ENCODE data around the gene CLEC1A. TPM values are rescaled to one million over a fixed set of nuclear protein-coding genes. Genes with fewer than 3 reads are reported as not detected.

The CLEC1A gene
- total and polyA plus RNA-seq, 12 donors = 1.2 to 6.6 (median 2.9) TPM

DNA sequence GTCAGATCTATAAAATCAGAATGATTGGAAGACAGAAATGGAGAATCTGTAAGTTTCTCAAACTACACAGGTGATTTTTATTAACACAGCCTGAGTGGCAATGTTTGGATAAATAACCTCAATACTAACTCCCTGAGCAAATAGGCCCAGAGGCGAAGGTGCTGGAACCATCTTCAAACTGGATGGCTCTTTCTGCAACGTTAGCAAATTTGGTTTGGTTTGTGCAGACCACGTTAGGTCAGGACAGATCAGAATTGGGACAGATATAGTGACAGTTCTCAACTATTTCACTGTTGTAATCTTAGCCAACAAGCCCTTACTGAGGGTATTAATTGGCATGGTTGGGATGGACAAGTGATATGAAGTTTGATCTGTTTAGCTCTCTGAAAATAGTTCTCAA is 77.4 kb downstream of the CLEC1A start:
- intact Hi-C loops (cut with DNase I) = no loop called here
- ATAC-seq (no peak), DNase-seq (no peak)
- TF ChIP-seq, protein P1, sequence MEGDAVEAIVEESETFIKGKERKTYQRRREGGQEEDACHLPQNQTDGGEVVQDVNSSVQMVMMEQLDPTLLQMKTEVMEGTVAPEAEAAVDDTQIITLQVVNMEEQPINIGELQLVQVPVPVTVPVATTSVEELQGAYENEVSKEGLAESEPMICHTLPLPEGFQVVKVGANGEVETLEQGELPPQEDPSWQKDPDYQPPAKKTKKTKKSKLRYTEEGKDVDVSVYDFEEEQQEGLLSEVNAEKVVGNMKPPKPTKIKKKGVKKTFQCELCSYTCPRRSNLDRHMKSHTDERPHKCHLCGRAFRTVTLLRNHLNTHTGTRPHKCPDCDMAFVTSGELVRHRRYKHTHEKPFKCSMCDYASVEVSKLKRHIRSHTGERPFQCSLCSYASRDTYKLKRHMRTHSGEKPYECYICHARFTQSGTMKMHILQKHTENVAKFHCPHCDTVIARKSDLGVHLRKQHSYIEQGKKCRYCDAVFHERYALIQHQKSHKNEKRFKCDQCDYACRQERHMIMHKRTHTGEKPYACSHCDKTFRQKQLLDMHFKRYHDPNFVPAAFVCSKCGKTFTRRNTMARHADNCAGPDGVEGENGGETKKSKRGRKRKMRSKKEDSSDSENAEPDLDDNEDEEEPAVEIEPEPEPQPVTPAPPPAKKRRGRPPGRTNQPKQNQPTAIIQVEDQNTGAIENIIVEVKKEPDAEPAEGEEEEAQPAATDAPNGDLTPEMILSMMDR (IDR thresholded peaks at IDR 0.05) = no peak
- H3K4me1 ChIP-seq = no peaks in the 10 kb centered on the region
- H3K27me3 ChIP-seq = peaks cover 0 to 3% (median 0%) of the 10 kb centered on the region in 7 donors
- 60 to 81% methylated on average over 3 of the region's 3 CpGs for WGBS, 2 donors
- no peaks in the 10 kb centered on the region for H3K36me3 ChIP-seq
- H3K27ac ChIP-seq = no peak overlapping the region
- no peak overlapping the region for H3K4me3 ChIP-seq
- H3K9me3 ChIP-seq = no peaks in the 10 kb centered on the region

Other genes starting within 250 kb of the CLEC1A start
- 10 to 100 TPM in 1 of 10 donors, 1 to 10 TPM in 9; 2.6 to 13.9 (median 3.8) TPM for gene CLEC2B, start 229.6 kb downstream of the CLEC1A start, total RNA-seq
- 10 to 100 TPM in 1 of 2 donors, 1 to 10 TPM in 1; 4.6 to 10.3 TPM for gene CLEC2B, start 229.6 kb downstream of the CLEC1A start, polyA plus RNA-seq
- gene KLRF2, start 217.5 kb downstream of the CLEC1A start, total RNA-seq = not detected
- gene KLRF2, start 217.5 kb downstream of the CLEC1A start, polyA plus RNA-seq = not detected
- gene CLEC2A, start 166.6 kb downstream of the CLEC1A start, total RNA-seq = not detected
- gene CLEC2A, start 166.6 kb downstream of the CLEC1A start, polyA plus RNA-seq = not detected
- 1 to 10 TPM in 4 of 10 donors, under 1 TPM in 5, not detected in 1; 0.20 to 8.9 (median 0.85) TPM for gene CLEC12A, start 127.6 kb downstream of the CLEC1A start, total RNA-seq
- gene CLEC12A, start 127.6 kb downstream of the CLEC1A start, polyA plus RNA-seq = under 1 TPM; 0.66 to 0.94 TPM
- gene CLEC1B, start 99.9 kb downstream of the CLEC1A start, total RNA-seq = not detected
- under 1 TPM in 1 of 2 donors, not detected in 1; 0.04 TPM for gene CLEC1B, start 99.9 kb downstream of the CLEC1A start, polyA plus RNA-seq
- gene CLEC12B, start 88.4 kb downstream of the CLEC1A start, total RNA-seq = under 1 TPM in 1 of 10 donors, not detected in 9; 0.81 TPM
- gene CLEC12B, start 88.4 kb downstream of the CLEC1A start, polyA plus RNA-seq = not detected
- under 1 TPM in 3 of 10 donors, not detected in 7; 0.15 to 0.37 (median 0.22) TPM for gene CLEC9A, start 68.3 kb downstream of the CLEC1A start, total RNA-seq
- gene CLEC9A, start 68.3 kb downstream of the CLEC1A start, polyA plus RNA-seq = under 1 TPM in 1 of 2 donors, not detected in 1; 0.04 TPM
- 10 to 100 TPM in 1 of 10 donors, 1 to 10 TPM in 7, under 1 TPM in 2; 0.94 to 15.2 (median 1.8) TPM for gene CLEC7A, start 31.2 kb upstream of the CLEC1A start, total RNA-seq
- gene CLEC7A, start 31.2 kb upstream of the CLEC1A start, polyA plus RNA-seq = 1 to 10 TPM; 1.0 to 1.9 TPM
- gene OLR1, start 73.1 kb upstream of the CLEC1A start, total RNA-seq = 1 to 10 TPM in 2 of 10 donors, under 1 TPM in 7, not detected in 1; 0.26 to 2.2 (median 0.49) TPM
- under 1 TPM in 1 of 2 donors, not detected in 1; 0.07 TPM for gene OLR1, start 73.1 kb upstream of the CLEC1A start, polyA plus RNA-seq
- not detected for gene TMEM52B, start 80.0 kb upstream of the CLEC1A start, total RNA-seq
- under 1 TPM in 1 of 2 donors, not detected in 1; 0.03 TPM for gene TMEM52B, start 80.0 kb upstream of the CLEC1A start, polyA plus RNA-seq
- 100 to 1,000 TPM; 285 to 512 (median 413) TPM for gene GABARAPL1, start 113.9 kb upstream of the CLEC1A start, total RNA-seq
- 100 to 1,000 TPM; 111 to 177 TPM for gene GABARAPL1, start 113.9 kb upstream of the CLEC1A start, polyA plus RNA-seq
- gene KLRD1, start 208.9 kb upstream of the CLEC1A start, total RNA-seq = 1 to 10 TPM in 8 of 10 donors, under 1 TPM in 2; 0.81 to 5.7 (median 1.2) TPM
- gene KLRD1, start 208.9 kb upstream of the CLEC1A start, polyA plus RNA-seq = under 1 TPM; 0.22 to 0.59 TPM

Measured in heart right ventricle (tissue), 16 donors.